ENCODE data around the gene SF3B2. TPM values are rescaled to one million over a fixed set of nuclear protein-coding genes. Genes with fewer than 3 reads are reported as not detected.

Gene SF3B2
- total and polyA plus RNA-seq, 9 of the 15 experiments (the other 6 are each of a cell fraction or from before 2014, with no cell fraction given) = 58.3 to 248 (median 157) TPM

DNA sequence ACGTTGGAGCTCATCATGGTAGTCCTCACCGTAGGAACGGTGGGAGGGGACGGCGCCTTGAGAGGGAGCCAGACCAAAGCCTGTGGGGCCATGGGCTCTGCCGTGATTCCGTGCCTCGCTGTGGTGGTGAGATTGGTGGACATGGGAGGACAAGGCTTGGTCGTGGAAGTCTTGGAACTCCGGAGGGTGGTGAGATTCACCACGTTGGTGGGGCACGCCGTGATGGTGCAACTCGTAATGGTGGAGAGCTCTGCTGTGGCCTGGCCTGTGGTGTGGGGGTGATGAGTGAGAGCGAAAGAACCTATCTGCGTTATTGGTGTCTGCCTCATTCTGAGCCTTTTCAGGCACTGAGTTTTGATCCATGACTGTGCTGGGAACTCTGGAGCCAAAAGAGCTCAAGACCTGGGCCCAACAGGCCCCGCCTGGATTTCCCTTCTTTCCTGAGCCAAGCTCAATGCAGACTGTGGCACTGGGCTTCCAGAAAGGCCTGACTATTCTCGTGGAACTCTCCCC lies 26.1 kb upstream of the SF3B2 start, which contains the start of gene CATSPER1 (continued):
- no peak for TF ChIP-seq YY1 (IDR thresholded peaks at IDR 0.05; ENCODE audit: borderline replicate concordance in 1 of 3, control insufficient read depth in 1 of 3, extremely low read depth in 1 of 3, insufficient read depth in 3 of 3, insufficient read length in 1 of 3, insufficient replicate concordance in 2 of 3, low read depth in 1 of 3, low read length in 2 of 3)
- TF ChIP-seq ESRRA (IDR thresholded peaks at IDR 0.05; ENCODE audit: borderline replicate concordance, low read depth) = no peak
- TF ChIP-seq HLTF (IDR thresholded peaks at IDR 0.05) = no peak

GRCh38 chr11:66032957-66033735 lies 19.0 kb upstream of the SF3B2 start:
- Histone ChIP-seq H3K36me3 (ENCODE audit: control insufficient read depth, insufficient read depth, low read length) (no peaks in the 10 kb centered on the region), H3K9me3 (replicated peaks; ENCODE audit: control insufficient read depth, insufficient read depth, low read depth, low read length) (peaks cover 3% of the 10 kb centered on the region; the same call in 1 of the 2 replicates), H3K4me3 (no peak overlapping the region), H2AFZ (ENCODE audit: low read depth, low read length) (no peak overlapping the region), H3K27me3 (ENCODE audit: control insufficient read depth in 2 of 2, insufficient read depth in 2 of 2, low read length in 2 of 2) (peaks cover 2 to 5% of the 10 kb centered on the region in 2 experiments; a peak in 3 of 5 replicates), H3K27ac (ENCODE audit: extremely low read depth, low read depth, low read length) (no peak overlapping the region), H3K4me1 (replicated peaks in 1 of 2; ENCODE audit: control insufficient read depth in 2 of 2, insufficient read depth in 2 of 2, low read length in 2 of 2) (no peaks in the 10 kb centered on the region), H4K20me1 (replicated peaks; ENCODE audit: control insufficient read depth, insufficient read depth, low read length) (no peaks in the 10 kb centered on the region), H3K9me1 (ENCODE audit: control insufficient read depth, insufficient read depth, low read length) (no peaks in the 10 kb centered on the region), H3K79me2 (ENCODE audit: control insufficient read depth, insufficient read depth, low read length) (no peaks in the 10 kb centered on the region), H3K9ac (ENCODE audit: insufficient read depth in 1 of 2, low read depth in 2 of 2, low read length in 2 of 2) (no peak overlapping the region), H3K4me2 (ENCODE audit: insufficient read depth, low read length) (no peak overlapping the region)
- ChIA-PET POLR2A (interaction anchor here (0.6 kb wide), 1 partner anchor 133 kb away, joined by 3 read pairs; the partner anchor contains the start of gene FOSL1), CTCF (ENCODE audit: low intra/inter-chr PET ratio) (no interaction called here)
- BruUV-seq (replicated peaks) = no TSS peak
- ATAC-seq (no peak), FAIRE-seq (no peak), DNase-seq (ENCODE audit: extremely low read depth in 1 of 4, low spot score in 3 of 4) (no peak)
- in situ Hi-C loops (cut with MboI) (no loop called here), intact Hi-C loops (cut with micrococcal nuclease) (no loop called here)
- 25% methylated on average over 8 of the region's 8 CpGs for WGBS (ENCODE audit: insufficient coverage, low coverage, missing lambda C conversion rate)
- TF ChIP-seq NR2F6 (CRISPR knock-in tag; IDR thresholded peaks at IDR 0.05) = no peak
- no peak for TF ChIP-seq NFE2L1 (tag; IDR thresholded peaks at IDR 0.05; ENCODE audit: borderline replicate concordance, low read depth)
- TF ChIP-seq ZBTB40 (IDR thresholded peaks at IDR 0.05) = peak; percentile 97
- peak; percentile 96 for TF ChIP-seq ZBTB40 (CRISPR knock-in tag; IDR thresholded peaks at IDR 0.05)
- TF ChIP-seq DIDO1 (tag; IDR thresholded peaks at IDR 0.05; ENCODE audit: low read depth) = no peak

Measured in K562 (cell line).